GM21737 (cell line): Measurements from ENCODE around the gene PAX7.

Experiments
- ATAC-seq: cut with Tn5 transposase; IDR thresholded peaks from one replicate; pipeline ENCODE4 v1.9.1; 2021; ENCODE audit warnings: mild to moderate bottlenecking, moderate library complexity; ENCODE audit not compliant: unreplicated experiment

PAX7 gene

GRCh38 chr1:18618546-18619466 is 11.8 kb upstream of the PAX7 start:
- no peak for ATAC-seq

GRCh38 chr1:18619467-18619835 is 11.2 kb upstream of the PAX7 start:
- no peak for ATAC-seq

GRCh38 chr1:18628511-18628910 is 2.1 kb upstream of the PAX7 start:
- ATAC-seq = no peak

- no peak for ATAC-seq
Measured at GRCh38 chr1:18629659-18630510, 761 bp upstream of the PAX7 start.

GRCh38 chr1:18631496-18632217 is 1.0 kb downstream of the PAX7 start:
- ATAC-seq = no peak

GRCh38 chr1:18632218-18632588 is 1.6 kb downstream of the PAX7 start:
- no peak for ATAC-seq

- ATAC-seq = no peak
Measured at GRCh38 chr1:18632783-18633421, 2.3 kb downstream of the PAX7 start.

GRCh38 chr1:18633422-18634155 is 2.9 kb downstream of the PAX7 start:
- no peak for ATAC-seq

GRCh38 chr1:18634276-18634675 is 3.6 kb downstream of the PAX7 start:
- ATAC-seq = no peak

GRCh38 chr1:18635070-18635577 is 4.5 kb downstream of the PAX7 start:
- no peak for ATAC-seq

GRCh38 chr1:18635891-18636595 is 5.4 kb downstream of the PAX7 start:
- ATAC-seq = no peak

- no peak for ATAC-seq
Measured at GRCh38 chr1:18636596-18637508, 6.2 kb downstream of the PAX7 start.

- no peak for ATAC-seq
Measured at GRCh38 chr1:18637511-18637960, 6.9 kb downstream of the PAX7 start.

- no peak for ATAC-seq
Measured at GRCh38 chr1:18637962-18638834, 7.6 kb downstream of the PAX7 start.

GRCh38 chr1:18638835-18639364 is 8.3 kb downstream of the PAX7 start:
- ATAC-seq = no peak

GRCh38 chr1:18639368-18640055 is 8.9 kb downstream of the PAX7 start:
- ATAC-seq = no peak
